Neural progenitor cell (in vitro differentiated cells): ENCODE data around the gene TWF2.

ENCODE experiments used
- CTCF ChIP-seq: fragments of 200-600 bp; sonication (generic); IDR thresholded peaks from 2 replicates; pipeline ENCODE4 v1.5.1; 2017; ENCODE audit warnings: antibody characterized with exemption, mild to moderate bottlenecking
- EZH2phosphoT487 ChIP-seq: fragments of 200-600 bp; sonication (generic); IDR thresholded peaks from 2 replicates; pipeline ENCODE4 v1.6.1; 2017; ENCODE audit warnings: antibody characterized with exemption

GRCh38 chr3:52253314-52254304, 14.7 kb upstream of the TWF2 start:
- TF ChIP-seq CTCF (no peak), EZH2phosphoT487 (no peak)
